Muscle layer of duodenum (tissue), 2 donors: Measurements from ENCODE around the gene TMEM132E.
A peak's percentile ranks its signal among the peaks of the same experiment; 100 is the strongest.
"Not testable (repeated sequence)": the region's sequence is repeated elsewhere in the genome, so short reads cannot be mapped to it uniquely, and the experiment has no call there.

ENCODE experiments used
- H3K27ac ChIP-seq: one replicate; pipeline ENCODE4 v1.7.0; 2013; ENCODE audit warnings: mild to moderate bottlenecking, low read length
- H3K27me3 ChIP-seq: one replicate; pipeline ENCODE4 v1.7.0; 2013; ENCODE audit warnings: low read depth, mild to moderate bottlenecking, control low read depth, low read length
- H3K36me3 ChIP-seq, 2 donors: one replicate each; pipeline ENCODE4 v1.7.0; 2013; ENCODE audit warnings: low read length in 2 of 2, control low read depth in 1 of 2, mild to moderate bottlenecking in 1 of 2; ENCODE audit not compliant: insufficient read depth in 2 of 2, control insufficient read depth in 1 of 2
- H3K4me1 ChIP-seq, 2 donors: one replicate each; pipeline ENCODE4 v1.7.0; 2013; ENCODE audit warnings: low read length in 2 of 2, mild to moderate bottlenecking in 2 of 2, control low read depth in 1 of 2, moderate library complexity in 1 of 2; ENCODE audit not compliant: insufficient read depth in 2 of 2, control insufficient read depth in 1 of 2
- H3K4me3 ChIP-seq, 2 donors: one replicate each; pipeline ENCODE4 v1.7.0; 2013; ENCODE audit warnings: low read length in 2 of 2, low read depth in 1 of 2, mild to moderate bottlenecking in 1 of 2
- H3K9me3 ChIP-seq, 2 donors: one replicate each; pipeline ENCODE4 v1.7.0; 2013; ENCODE audit warnings: low read length in 2 of 2, control low read depth in 1 of 2, mild to moderate bottlenecking in 1 of 2; ENCODE audit not compliant: control insufficient read depth in 1 of 2
- donor health status: healthy.

TMEM132E gene

DNA sequence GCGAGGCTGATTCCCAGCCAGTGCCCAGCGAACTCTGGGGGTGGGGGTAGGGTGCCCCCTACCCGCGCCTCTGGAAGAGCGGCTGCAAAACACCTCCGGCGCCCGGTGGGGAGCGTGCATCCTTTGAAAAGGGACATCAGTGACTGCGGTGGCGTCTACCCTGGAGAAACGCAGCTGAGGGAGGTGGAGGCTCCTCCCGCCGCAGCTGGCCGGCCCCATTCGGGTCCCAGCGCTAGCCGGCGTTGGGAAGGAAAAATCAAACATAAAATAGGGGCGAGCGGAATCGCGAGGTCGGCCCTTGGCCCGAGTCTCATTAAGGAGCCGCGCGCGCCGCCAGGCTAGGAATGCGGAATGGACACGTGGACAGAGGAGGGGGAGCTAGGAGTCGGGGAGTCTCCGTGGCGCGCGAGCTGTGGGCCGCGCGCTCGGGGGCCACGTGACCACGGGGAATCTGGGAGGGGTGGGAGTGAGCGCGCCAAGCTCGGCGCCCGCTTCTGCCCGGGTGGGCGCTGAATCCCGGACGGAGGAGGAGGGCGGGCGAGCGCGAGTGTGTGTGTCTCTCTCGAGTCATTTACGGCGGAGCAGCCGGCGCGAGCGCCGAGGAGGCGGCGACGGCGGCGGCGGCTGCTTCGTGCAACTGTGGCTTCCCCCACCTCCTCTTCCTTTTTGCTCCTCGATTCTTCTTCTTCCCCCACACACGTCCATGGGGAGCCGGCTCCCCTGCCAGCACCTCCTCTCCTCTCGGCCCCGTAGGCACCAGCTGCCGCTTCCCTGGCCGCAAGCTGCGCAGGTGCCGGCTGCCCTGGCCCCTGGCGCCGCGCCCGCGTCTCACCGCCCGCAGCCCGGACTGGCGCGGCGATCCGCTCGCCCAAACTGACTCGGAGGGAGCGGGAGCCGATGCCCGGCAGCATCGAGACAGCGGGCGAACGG lies at the start of gene TMEM132E:
TMEM132E (plus strand) TSS at position 566 of the 930 bp plus-strand sequence. CDS start 1,495 bp downstream, outside the sequence.
- H3K27ac ChIP-seq: no peak within 1 kb of the TSS
- no peaks in the 10 kb centered on the region for H3K36me3 ChIP-seq
- H3K4me1 ChIP-seq: peaks cover 0 to 39% of the 10 kb centered on the region in 2 donors
- peaks cover 66% of the 10 kb centered on the region for H3K27me3 ChIP-seq
- H3K9me3 ChIP-seq: no peaks in the 10 kb centered on the region
- H3K4me3 ChIP-seq: peak within 1 kb of the TSS; percentile 26 to 86

DNA sequence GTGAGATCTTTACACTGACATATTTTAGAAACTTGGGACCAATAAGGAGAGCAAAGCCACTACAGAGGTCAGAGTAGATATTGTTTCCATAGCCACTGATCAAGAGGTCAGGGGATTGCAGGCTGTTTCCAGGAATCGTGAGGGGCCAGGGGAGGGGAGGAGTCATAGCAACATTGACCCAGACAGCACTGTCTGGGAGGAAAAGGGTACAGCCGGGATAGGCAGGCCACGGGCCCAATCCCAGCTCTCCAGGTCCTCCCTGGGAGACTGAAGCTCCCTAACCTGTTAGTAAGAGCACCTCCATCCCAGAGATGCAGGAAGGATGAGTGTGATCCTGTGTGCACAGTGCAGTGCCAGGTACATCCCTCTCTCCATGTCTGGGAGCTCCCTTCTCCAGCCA lies 48.5 kb upstream of the TMEM132E start:
- H3K4me3 ChIP-seq: no peak overlapping the region
- no peaks in the 10 kb centered on the region for H3K36me3 ChIP-seq
- H3K27me3 ChIP-seq: peaks cover 4% of the 10 kb centered on the region
- H3K27ac ChIP-seq: no peak overlapping the region
- peaks cover 0 to 4% of the 10 kb centered on the region in 2 donors for H3K4me1 ChIP-seq
- no peaks in the 10 kb centered on the region for H3K9me3 ChIP-seq

DNA sequence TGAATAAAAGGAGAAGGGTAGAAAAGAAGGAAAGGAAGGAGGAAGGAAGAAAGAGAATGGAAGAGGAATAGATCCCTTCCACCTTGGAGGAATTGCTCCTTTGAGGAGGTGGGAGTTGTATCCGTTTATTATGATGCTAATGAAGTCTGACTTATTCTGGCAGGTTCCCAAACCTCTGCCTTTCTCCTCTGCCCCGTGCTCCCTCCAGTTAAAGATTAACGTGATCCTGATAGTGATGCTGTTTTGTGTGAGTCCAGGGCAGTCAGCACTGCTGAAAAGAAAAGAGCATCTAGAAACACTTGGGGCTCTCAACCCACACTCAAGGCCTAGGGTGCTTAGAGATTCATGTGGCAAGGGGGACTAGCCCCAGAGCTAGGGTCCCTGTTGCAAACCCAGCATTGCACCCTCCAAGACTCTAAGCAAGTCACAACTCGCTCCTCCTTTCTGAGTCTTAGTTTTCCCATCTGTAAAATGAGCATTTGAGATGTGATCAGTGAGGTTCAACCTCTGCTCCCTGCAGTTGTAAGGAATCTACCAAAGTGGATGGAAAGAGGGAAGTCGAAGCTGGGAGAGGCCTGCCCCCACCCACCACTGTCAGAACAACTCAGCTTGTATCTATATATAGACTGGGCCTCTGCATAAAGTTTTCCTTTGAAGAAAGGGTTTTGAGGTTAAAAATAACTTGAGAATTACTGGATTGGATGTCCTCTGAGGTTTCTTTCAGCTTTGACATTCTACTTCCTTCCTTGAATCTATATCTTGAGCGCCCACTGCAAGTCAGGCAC lies 46.9 kb upstream of the TMEM132E start:
- Histone ChIP-seq H3K27me3 (no peaks in the 10 kb centered on the region), H3K36me3 (no peaks in the 10 kb centered on the region), H3K4me3 (no peak overlapping the region), H3K9me3 (no peaks in the 10 kb centered on the region), H3K27ac (no peak overlapping the region), H3K4me1 (peaks cover 0 to 4% of the 10 kb centered on the region in 2 donors)

DNA sequence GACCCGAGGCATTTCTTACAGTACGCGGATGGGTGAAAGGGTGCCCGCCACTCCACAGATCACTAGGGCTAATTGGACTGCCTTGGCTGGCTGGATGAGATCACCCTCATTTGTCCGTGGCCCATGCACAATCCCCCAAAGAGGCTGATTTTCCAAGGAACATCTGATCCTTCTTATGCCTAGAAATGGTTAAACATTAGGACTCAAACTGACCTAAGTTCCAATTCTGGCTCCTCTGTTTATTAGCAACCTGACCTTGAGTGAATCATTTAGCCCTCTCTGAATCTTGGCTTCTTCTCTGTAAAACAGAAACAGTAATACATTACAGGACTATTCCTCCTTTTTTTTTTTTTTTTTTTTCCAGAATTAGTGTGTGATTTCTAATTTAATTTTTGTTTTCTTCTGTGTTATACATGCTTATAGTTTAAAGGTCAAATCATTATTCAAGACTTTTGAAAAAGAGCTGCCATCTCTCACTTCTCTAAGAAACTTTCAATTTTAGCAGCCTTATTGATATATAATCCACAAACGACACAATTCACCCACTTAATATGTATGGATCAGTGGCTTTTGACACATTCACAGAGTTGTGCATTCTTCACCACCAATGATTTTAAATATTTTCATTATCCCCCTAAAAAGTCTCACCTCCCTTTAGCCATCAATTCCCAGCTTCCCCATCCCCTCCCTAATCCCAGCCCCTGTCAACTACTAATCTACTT lies 45.4 kb upstream of the TMEM132E start:
- Histone ChIP-seq H3K27ac (no peak overlapping the region), H3K27me3 (no peaks in the 10 kb centered on the region), H3K4me3 (no peak overlapping the region)

GRCh38 chr17:34537445-34537844 lies 41.9 kb upstream of the TMEM132E start:
- H3K36me3 ChIP-seq: no peaks in the 10 kb centered on the region

More for the DNA sequence above, 45.4 kb upstream of the TMEM132E start:
- Histone ChIP-seq H3K4me1 (peaks cover 0 to 4% of the 10 kb centered on the region in 2 donors), H3K36me3 (no peaks in the 10 kb centered on the region), H3K9me3 (no peaks in the 10 kb centered on the region)

GRCh38 chr17:34538582-34538981 lies 40.8 kb upstream of the TMEM132E start:
- not testable (repeated sequence) for H3K27me3 ChIP-seq, H3K4me3 ChIP-seq, H3K36me3 ChIP-seq, H3K27ac ChIP-seq, H3K9me3 ChIP-seq, H3K4me1 ChIP-seq

More at GRCh38 chr17:34537445-34537844, 41.9 kb upstream of the TMEM132E start:
- Histone ChIP-seq H3K27me3 (no peaks in the 10 kb centered on the region), H3K27ac (no peak overlapping the region), H3K4me3 (no peak overlapping the region), H3K9me3 (no peaks in the 10 kb centered on the region), H3K4me1 (peaks cover 0 to 4% of the 10 kb centered on the region in 2 donors)

- Histone ChIP-seq H3K4me3 (no peak overlapping the region), H3K9me3 (no peaks in the 10 kb centered on the region), H3K4me1 (no peaks in the 10 kb centered on the region), H3K27me3 (no peaks in the 10 kb centered on the region), H3K36me3 (no peaks in the 10 kb centered on the region), H3K27ac (no peak overlapping the region)
Observed at GRCh38 chr17:34539881-34540280, 39.5 kb upstream of the TMEM132E start.

DNA sequence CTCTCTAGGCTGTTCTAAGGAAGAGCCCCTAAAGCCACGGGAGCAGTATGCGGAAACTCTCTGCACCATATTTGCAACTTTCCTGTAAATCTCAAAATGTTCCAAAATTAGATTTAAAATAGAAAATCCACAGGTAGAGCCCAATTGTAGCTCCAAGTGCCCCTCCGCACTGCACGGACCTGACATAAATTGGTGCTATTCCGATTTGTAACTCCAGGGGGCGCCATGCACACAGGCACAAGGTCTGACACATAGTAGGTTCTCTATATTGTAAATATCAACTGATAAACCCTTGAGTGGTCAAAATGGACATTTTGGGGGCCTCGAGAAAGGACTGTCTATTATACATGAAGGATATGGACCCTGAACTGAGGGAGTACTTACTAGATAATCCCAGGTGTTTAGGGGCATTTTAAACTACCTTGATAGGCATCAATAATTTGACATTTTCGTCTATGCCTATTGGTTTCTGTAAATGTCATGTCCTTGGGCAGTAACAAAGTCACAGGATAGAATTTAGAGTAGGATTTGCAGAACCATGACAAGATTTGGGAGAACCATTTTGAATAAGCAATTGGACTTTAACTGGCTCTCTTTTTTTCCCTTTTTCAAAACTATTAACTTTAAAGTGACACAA lies 36.6 kb upstream of the TMEM132E start:
- no peaks in the 10 kb centered on the region for H3K9me3 ChIP-seq
- no peaks in the 10 kb centered on the region for H3K27me3 ChIP-seq
- H3K4me1 ChIP-seq: no peaks in the 10 kb centered on the region
- no peak overlapping the region for H3K4me3 ChIP-seq
- no peak overlapping the region for H3K27ac ChIP-seq
- H3K36me3 ChIP-seq: no peaks in the 10 kb centered on the region

- no peak overlapping the region for H3K27ac ChIP-seq
- no peaks in the 10 kb centered on the region for H3K27me3 ChIP-seq
- H3K4me3 ChIP-seq: no peak overlapping the region
- no peaks in the 10 kb centered on the region for H3K9me3 ChIP-seq
- no peaks in the 10 kb centered on the region for H3K36me3 ChIP-seq
- no peaks in the 10 kb centered on the region for H3K4me1 ChIP-seq
Observed at GRCh38 chr17:34547453-34548063, 31.8 kb upstream of the TMEM132E start.

DNA sequence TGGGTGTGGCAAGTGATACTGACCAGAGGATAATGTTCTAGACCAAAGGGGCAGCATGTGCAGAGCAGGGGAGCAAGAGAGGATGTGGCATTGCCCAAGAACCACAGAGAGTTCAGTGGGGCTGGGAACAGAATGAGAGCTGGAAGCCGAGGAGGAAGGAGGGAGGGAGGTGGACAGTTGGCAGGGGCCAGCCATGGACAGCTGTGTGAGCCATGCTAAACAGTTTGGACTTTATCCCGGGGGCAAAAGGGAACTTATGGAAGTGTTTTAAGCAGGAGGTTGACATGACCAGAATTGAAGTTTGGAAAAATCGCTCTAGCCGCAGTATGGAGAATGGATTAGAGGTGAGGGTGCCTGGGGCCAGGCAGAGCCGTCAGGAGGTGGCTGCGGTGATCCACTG lies 29.4 kb upstream of the TMEM132E start:
- Histone ChIP-seq H3K36me3 (no peaks in the 10 kb centered on the region), H3K27me3 (no peaks in the 10 kb centered on the region), H3K9me3 (no peaks in the 10 kb centered on the region), H3K27ac (no peak overlapping the region), H3K4me1 (no peaks in the 10 kb centered on the region), H3K4me3 (no peak overlapping the region)
